Fibroblast of skin of right quadriceps (primary cell): Measurements from ENCODE around the gene HOXB5.

ENCODE experiments used
- DNase-seq: peaks from one replicate; pipeline ENCODE4 v3.0.0-alpha.2; 2013

Gene HOXB5

DNA sequence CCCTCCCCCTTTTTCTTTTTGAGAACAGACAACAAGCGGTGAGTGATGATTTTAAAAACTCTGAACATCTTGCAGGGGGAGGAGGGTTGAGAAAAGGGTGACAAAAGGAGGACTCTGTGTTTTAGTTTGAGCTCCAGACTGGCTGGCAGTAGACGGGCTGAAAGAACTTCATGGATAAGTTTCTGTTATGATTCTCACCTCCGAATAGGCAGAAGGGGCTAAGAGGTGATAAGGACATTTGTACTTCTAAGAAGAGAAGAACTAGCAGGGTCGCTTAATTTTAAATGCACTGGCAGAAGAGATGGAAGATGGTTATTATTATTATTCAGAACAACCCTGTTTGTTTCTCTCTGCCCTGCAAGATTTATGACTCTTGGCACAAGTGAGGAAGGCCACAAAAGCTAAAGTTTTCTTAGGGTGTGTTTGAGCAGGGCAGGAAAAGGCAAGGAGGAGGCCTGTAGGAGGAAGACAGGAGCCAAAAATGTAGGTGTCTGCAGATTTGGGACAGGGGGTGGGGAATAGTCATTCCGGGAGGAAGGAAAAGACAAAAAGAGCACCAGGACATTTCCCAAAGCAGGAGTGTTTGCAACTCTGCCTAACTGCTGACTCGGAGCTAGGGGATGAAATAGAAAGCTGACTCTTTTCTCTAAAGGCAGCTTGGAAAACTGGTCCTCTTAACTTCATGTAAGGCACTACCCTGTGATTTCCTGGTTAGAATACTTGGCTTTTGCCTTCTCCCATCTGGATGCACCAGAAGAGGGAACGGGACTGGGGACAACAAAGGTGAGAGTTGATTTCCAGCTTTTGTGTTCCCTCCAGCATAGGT lies 36.8 kb downstream of the HOXB5 start:
- DNase-seq: no peak

DNA sequence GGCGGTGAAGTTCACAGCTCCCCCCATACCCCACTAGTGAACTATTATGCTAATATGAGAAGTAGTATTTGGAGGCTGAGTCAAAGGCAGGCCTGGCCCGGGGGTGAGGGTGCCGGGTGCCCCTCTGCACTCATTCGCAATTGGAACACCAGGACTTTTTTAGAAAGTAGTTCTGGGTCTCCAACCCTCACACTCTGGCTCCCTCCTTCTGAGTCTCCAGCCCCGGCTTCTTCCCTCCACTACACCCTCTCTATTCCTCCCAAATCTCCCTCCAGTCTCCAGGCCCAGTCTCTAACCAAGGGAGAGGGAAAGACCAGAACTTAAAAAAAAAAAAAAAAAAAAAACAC lies 37.4 kb downstream of the HOXB5 start:
- no peak for DNase-seq

DNA sequence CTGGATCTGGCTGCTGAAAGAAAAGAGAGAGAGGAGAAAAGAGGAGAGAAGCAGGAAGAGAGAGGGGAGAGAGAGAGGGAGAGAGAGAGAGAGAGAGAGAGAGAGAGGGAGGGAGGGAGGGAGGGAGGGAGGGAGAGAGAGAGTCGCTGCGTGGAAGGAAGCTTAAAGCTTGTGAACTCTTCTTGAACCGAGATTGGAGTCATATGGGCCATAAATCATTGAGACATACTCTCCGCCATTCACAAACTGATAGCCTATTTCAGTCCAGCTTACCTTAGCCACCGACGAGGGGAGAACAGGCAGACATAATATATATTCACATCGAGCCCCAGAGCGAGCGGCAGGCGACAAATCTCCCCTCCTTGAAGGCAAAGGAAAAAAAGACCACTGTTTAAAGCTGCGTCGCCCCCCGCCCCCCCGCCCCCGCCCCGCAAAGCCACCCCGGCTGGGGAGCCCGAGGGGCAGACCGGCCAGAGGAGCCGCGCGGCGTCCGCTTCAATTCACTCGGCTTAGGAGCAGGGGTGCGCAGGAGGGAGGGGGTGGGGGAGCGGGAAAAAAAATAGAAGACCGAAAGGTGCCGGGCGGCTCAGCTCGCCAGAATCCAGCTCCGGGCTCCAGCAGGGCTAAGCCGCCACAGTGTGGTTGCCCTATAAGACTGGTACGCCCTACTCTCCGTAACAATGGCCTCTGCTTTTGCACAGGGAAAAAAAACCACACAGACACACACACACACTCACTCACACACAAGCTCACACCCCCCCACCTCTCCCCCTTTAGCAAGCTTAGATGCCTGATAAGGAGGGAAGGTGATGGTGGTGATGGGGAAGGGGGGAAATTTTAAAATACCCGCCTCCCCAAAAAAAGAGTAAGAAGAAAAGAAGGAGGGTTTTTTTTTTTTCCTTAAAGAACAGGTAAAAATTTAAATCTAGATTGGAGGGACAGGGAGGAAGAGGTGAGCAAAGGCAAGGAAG lies 38.0 kb downstream of the HOXB5 start:
- DNase-seq: peak; percentile 96

DNA sequence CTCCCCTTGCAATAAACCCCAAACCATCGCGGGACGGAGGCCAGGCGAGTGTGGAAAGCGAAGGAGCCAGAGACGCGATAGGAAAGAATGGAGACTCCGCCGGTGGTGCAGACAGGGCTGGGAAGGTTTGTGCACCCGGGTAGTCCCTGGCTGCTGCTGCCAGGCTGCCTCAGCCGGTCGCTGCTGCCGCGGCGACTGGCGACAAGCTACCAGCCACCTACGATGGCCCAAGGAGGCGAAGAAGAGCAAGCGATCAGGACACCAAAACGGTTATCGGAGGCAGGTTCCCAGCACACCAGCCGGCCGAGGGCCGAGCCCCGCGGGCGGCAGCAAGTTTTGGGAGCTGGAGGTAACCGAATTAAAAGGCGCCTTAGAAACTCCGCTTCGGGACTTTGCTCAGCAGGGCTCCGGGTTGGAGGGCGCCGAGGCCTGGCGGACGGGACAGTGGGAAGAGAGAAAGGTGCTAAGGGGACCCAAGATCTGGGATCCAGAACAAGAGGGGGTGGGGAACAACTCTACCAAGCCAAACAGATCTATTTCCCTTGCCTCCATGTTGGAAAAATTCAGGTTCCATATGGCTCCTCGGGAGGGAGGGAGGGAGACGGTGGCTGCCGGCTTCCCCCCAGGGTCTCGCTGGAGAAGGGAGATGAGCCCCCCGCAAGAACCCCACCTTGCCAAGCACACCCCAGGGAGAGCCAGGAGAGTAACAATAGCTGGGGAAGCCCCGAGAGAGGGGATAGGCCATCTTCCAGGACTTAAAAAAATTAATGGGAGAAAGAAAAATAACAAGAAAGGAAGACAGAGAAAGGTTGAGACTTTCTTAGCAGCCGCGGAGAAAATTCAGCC lies 38.9 kb downstream of the HOXB5 start:
- no peak for DNase-seq

DNA sequence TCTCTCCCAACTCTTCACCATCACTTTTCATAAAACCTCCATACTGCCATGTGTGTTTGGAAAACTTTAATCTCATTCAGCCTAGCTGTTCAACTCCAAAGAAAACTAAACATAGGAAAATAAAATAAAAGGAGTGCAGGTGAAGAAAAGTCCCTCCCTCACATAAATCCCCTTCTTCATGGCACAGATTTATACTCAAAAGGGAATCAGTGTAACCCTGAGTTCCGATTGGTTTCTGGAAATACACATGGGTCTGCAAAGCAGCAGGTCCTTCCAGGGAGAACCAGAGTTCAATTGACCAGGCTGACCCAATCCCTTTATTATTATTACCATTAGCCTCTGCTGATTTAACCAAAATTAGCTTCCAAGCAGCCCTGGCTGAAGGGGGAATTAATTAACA lies 39.8 kb downstream of the HOXB5 start:
- DNase-seq: no peak

DNA sequence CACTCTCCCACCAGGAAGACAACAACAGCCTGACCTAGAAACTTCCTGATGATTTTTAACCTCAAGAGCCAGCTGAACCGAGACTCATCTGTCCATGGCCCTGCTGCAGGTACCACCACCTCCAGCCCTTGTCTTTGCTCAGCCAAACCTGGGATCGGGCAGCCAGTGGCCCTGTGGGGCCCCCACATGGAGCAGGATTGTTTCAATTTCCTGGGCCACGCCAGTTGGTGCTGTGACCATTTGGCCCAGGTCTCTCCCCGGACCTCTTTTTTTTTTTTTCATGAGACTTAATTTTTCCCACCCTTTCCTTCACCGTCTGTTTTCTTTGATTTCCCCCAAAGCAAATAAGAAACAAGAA lies 40.4 kb downstream of the HOXB5 start:
- no peak for DNase-seq

DNA sequence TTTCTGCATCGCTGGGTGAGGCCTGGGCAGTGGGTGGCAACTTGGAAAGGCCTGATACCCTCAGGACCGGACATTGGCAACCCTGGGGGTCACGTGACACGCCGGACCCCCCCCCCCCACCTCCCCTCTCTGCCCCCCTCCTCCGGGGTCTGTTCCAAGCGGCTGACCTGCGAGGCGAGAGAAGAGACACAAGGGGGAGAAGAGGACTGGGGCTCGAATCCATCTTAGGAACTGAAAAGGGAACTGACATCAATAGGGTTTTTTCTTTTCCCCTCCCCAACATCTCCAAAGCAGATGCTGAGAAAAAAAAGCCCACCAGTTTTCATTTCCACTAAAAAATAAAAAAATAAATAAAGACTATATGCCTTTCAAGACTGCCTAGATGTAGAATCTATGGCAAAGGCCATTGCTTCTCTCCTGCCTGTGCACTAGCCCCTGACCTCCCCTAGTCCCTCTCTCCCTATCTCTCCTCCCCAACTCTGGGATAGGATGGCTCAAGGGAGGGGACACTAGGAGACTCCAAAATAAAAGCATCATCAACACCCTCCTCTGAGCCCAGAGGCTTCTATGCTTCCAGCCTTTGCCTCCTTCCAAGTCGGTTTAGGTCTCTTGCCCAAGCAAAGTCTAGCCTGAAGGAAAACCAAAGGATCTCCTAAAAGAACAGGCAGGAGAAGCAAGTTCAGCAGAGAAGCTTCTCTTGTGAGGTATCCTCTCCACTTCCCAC lies 41.0 kb downstream of the HOXB5 start:
- DNase-seq: no peak

DNA sequence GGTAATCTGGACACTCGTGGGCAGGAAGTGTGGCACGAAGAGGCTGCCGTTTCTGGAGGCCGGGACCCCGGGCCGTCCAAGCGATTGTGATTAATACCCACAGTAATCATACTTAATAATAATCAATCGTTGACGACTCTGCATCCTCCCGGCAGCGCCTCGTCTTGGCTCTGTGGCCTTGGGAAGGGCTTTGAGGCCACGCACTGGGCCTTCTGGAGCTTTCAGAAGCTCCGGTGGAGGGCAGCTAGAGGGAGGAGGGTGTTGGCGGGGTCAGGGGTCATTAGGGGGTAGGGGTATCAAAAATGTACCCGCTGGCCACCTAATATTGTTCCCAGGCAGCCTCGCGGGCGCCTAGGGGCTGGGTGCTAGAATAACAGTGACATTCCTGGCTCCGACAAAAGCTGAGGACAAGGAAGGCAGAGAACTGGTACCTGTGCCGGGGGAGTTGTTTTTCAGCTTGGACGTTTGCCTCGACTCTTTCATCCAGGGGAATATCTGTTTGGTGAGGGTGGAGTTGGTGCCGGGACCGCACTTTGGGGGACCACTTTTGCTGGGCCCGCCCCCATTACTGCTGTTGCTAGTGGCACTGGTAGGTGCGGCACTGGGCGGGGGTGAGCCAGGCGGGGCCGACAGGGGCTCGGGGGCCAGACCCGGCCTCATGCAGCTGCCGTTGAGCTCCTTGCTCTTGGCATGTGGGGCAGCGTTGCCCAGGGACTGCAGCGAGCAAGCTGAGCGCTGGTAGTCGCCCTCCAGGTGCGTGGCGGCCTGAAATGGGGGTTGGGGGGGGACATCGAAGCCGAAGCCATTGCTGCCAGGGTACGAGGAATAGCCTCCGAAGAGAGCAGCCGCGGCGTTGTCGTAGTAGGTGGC lies 41.7 kb downstream of the HOXB5 start:
- DNase-seq: no peak

DNA sequence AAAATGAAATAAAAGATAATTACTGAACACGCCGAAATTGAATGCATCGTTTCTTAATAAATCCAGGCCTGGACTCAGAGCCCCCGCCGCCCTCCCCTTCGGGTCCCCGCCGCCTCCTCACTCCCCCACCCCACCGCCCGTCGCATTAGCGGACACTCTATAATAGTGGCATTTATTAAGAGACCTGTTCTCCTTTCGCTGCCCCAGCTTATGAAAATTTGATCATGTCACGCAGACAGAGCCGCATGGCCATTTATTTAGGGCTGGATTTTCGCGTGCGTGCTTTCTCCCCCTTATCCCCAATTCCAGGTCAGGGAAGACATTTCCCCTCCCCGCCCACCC lies 42.4 kb downstream of the HOXB5 start:
- no peak for DNase-seq

DNA sequence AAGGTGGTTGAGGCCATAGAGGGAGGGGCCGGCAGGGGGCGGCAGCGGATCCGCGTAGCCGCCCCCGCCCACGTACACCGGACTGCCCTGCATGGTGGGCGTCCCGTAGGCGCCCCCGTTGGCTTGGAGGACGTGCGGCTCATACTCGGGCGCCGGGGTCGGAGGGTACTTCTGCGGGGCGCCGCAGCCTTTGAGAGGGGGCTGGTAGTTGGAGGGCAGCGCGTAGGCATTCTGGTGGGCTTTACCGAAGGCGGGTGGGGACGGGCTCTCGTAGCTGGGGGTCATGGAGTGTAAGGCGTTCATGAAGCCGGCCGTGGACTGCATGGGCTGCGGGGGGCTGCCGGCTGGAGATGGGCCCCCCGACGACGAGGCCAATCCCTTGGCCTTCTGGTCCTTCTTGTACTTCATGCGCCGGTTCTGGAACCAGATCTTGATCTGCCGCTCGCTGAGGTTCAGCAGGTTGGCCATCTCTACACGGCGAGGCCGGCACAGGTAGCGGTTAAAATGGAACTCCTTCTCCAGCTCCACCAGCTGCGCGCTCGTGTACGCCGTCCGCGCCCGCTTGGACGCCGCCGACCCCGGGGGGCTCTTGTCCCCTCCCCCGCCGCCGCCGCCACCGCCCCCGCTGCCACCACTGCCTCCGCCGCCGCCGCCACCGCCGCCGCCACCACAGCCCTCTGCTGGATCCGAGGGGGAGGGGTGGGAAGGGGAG lies 42.9 kb downstream of the HOXB5 start:
- DNase-seq: no peak

DNA sequence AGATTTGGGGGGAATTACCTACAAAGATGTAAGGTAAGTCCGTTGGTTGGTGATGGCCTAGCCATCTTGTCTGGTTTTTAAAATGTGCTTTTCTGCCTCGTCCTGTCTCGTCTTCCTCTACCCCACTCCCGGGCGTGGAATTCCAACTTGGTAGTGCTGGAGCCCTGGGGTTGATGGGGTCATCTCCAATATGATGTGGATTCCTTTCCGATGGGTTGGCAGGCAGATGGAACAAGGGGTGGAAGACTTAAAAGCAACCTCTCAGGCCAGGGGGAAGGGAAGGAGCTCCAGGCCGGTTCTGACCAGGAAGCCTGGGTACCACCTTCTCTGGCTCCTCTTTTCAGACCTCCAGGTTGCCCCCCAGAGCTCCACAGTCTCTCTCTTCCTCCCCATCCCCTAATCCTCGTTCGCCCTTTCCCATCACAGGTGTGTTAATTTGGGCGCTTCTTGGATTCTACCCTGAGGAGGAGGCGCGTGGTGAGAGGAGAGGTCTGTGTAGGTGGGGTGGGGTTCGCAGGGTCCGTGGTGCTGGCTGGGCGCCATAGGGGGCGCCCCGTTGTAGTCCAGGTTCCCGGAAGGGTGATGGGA lies 43.6 kb downstream of the HOXB5 start:
- no peak for DNase-seq

DNA sequence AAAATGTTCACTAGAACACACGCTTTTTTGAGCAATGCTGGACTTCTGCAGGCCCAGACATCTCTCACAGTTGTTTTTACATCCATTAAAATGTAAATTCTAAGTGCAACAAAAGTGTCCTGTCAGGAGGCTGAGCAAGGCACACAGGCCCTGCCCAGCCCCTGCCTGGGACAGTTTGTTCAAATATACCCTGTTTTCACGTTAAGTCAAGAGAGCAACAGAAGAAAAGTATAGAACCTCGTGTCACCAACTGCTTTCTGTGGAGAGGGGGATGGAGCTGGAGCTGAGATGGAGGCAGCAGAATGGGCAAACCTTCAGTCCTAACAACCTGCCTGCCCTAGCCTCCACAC lies 44.3 kb downstream of the HOXB5 start:
- no peak for DNase-seq

DNA sequence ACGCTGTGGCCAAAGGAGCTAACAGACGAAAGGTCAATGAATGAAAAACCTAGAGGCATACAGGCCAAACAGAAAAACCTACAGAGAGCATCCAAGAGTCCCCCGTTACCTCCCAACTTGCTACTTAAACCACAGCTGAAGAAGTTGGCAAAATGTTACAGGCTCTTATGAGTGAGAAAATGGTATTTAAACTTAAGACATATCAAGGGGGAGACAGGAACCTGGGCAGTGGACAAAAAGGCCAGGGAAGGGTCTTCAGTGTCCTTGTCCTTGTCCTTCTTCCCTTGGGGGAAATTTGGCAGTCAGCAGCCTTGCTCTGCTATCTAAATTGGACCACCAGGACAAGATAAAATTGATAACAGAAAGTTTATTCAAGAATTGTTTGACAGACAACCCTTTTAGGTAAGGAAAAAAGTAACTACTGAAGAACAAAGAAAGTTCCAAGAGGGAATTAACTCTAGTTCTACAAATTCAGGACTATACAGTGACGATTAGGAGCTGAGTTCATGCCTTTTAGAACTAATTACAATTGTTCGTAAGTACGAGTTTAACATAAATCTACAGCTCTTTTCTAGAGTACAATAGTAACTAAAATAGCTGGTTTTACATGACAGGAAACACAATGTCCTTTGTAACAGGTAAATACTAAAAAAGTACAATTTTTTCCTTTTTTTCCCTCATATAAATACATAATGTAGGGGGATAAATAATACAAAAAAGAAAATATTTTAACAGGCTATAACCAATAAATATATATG lies 44.9 kb downstream of the HOXB5 start:
- DNase-seq: no peak

DNA sequence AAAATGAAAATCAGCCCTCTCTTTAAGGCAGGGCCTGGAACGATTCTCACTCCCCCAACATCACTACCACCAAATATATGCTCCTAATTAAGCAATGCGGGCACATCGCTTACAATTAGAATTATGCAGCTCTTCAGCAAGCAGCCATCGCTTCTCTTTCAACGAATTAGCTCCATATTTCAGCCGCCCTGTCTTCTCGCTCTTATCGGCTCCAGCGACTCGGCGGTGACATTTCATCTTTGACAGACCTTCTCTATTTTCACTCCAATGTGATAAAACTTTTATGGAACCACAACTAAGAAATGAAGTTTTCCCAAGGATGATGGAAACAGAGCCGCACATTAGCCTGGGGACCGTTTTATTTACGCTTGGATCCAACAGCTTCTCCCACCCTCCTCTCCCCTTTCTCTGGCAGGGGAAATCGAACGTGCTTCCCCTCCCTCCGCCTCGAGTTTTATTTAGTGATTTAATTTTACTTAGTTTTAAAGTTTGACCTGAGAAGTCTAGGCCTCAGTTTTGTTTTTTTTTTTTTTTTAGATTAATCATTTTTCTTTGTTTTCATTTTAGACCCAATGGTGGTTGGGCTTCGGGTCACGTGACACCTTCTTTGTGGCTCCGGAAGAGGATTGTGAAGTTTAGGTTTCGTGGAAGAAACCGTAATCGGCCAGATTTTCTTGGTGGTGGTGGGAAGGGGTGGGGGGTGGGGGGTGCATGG lies 45.6 kb downstream of the HOXB5 start:
- peak; percentile 74 for DNase-seq

DNA sequence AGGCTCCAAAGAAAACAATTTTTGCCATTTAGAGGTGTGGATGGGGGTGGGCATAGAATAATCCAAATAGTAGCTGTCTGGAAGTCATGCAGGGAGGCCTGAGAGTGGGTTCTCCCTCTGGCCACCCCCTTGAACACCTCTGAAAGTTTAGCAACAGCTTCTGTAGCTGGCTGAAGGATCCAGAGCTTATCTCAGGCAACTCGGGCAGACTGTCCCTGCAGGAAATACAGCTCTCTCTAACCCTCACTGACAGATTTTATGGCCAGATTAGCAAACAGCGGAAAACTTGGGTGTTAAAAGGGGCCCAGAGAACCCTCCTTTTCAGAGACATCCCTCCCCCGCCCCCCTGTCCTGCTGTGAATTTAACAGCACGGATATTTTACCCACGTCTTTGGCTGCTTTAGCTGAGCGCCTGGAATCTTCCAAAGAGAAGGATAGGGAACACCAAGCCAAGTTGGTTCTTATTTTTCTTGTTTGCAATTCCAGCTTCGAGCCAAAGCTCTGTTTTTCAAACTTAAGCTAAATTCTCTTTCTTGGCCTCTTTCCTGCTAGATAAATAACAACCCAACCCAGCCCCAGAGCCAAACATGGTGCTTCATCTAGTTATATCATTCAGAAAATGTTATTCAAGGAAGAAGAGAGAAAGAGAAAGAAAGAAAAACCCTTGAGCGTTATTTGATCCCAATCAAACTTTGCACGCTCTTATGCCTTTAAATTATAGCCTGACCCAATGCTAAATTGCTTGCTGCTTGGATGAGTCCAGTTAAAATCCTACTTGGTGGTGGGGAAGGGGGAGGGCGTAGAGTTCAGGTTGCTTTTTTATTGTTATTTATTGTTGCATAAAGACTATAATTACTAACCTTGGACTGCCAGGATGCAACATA lies 46.4 kb downstream of the HOXB5 start:
- peak; percentile 81 for DNase-seq

DNA sequence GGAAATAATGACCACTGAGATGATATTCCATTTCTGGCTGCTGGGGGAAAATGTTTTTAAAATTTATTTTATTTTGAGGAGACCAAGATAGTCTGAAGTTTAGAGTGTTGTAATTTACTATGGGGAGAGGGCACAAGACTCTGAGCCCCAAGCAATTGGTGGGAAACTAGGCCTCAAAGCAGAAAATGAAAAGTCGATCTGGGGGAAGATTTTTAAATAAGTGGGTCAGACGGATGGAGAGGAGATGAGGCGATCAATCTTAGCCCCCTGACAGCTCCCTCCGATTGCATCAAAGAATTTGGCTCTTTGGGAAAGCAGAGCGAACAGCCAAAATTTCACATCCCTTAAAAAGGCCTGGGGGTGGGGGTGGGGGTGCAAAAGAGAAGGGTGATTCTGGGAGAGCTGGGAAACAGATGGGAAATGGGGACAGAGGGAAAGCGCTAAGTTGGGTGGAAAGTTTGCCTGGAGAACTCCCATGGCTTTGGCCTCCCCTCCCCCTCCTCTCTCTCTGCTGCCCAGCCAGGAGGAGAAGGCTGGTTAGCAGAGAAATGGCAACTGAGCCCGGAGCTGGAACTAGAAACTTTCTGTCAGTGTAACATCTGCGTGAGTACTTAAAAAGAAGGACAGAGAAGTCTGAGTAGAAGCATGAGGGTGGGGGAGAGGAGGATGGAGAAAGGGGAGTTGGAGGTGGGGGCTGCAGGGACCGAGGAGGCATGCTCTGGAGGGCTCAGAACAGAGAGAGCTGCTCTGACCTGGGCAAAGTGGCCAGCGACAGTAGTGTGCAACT lies 47.2 kb downstream of the HOXB5 start:
- DNase-seq: peak; percentile 57

DNA sequence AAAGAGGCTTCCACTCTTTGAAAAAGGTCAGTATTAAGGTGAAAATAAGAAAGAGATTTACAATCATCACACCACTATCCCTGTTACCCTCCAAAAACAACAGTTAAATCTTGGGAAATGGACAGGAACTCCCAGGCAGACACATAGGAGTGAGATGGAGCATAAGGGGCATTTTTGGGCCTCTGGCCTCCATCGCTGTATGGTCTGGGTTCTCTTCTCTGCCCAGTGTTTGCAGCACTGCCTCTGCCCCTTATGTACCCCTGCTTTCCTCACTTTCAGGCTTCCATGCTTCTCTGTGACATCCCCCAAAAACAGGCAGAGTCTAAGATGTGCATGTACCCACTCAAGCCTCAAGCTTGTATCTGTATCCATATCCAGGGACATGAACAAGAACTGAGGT lies 48.0 kb downstream of the HOXB5 start:
- no peak for DNase-seq
